Thyroid gland (tissue), 4 donors: ENCODE data around the gene MTERF1. TPM values are rescaled to one million over a fixed set of nuclear protein-coding genes. Genes with fewer than 3 reads are reported as not detected.

ENCODE experiments used
- DNase-seq, 2 donors: peaks; one replicate each; pipeline ENCODE4 v3.0.0-alpha.2; 2019
- H3K27ac ChIP-seq, 3 donors: fragments of 200-600 bp; sonication (generic); 1 replicate in 2 of 3; 2 replicates in 1 of 3; pipeline ENCODE4 v1.5.1; 2016 to 2019; ENCODE audit warnings: mild to moderate bottlenecking in 1 of 3, moderate library complexity in 1 of 3
- H3K27me3 ChIP-seq: fragments of 200-600 bp; sonication (generic); one replicate; pipeline ENCODE4 v1.5.1; 2019
- H3K36me3 ChIP-seq, 2 donors: fragments of 200-600 bp; sonication (generic); one replicate each; pipeline ENCODE4 v1.5.1; 2016 to 2019
- H3K4me1 ChIP-seq, 2 donors: fragments of 200-600 bp; sonication (generic); one replicate each; pipeline ENCODE4 v1.5.1; 2017 to 2019
- H3K4me3 ChIP-seq, 3 donors: fragments of 200-600 bp; sonication (generic); replicated peaks in 1 of 3; 1 replicate in 2 of 3; 2 replicates in 1 of 3; pipeline ENCODE4 v1.5.1; 2016; ENCODE audit warnings: mild to moderate bottlenecking in 1 of 3
- H3K9me3 ChIP-seq: fragments of 200-600 bp; sonication (generic); one replicate; pipeline ENCODE4 v1.5.1; 2017
- CTCF ChIP-seq, 6 experiments: fragments of 200-600 bp in 3 of 6; fragments of 450-650 bp in 3 of 6; sonication (generic) in 3 of 6; IDR thresholded peaks; one replicate each; pipeline ENCODE4 v1.5.1; 2016 to 2019; ENCODE audit warnings: antibody characterized with exemption in 6 of 6, mild to moderate bottlenecking in 2 of 6, inconsistent platforms in 1 of 6, moderate library complexity in 1 of 6
- POLR2A ChIP-seq, 2 donors: fragments of 450-650 bp; IDR thresholded peaks; one replicate each; pipeline ENCODE4 v1.6.1; 2017; ENCODE audit warnings: antibody characterized with exemption in 2 of 2, mild to moderate bottlenecking in 2 of 2, moderate library complexity in 1 of 2
- WGBS, 2 donors: methylation state at CpG; one replicate each; pipeline ENCODE4 v1.1.5; 2017; 5-methylcytosine and 5-hydroxymethylcytosine counted together
- intact Hi-C: fragments of 100-400 bp; cut with DNase I; formaldehyde crosslinking; loops from one replicate; pipeline ENCODE4 v1.15.1; 2023
- total RNA-seq, 4 donors: library from RNA; depleted of rRNA; stranded (reverse); fragments of >200 nt; gene quantifications; one replicate each; pipeline ENCODE4 v1.2.3, GENCODE V29; 2016

MTERF1 gene
- total RNA-seq, 4 donors from 2014 or later: 13.0 to 27.7 (median 21.5) TPM

- intact Hi-C loops: no loop called here
- TF ChIP-seq POLR2A (IDR thresholded peaks at IDR 0.05): no peak
- no peak for TF ChIP-seq CTCF (IDR thresholded peaks at IDR 0.05)
- no peaks in the 10 kb centered on the region for H3K9me3 ChIP-seq
- no peaks in the 10 kb centered on the region for H3K4me1 ChIP-seq
- no peak overlapping the region for H3K27ac ChIP-seq
- no peaks in the 10 kb centered on the region for H3K36me3 ChIP-seq
- no peak overlapping the region for H3K4me3 ChIP-seq
- no peaks in the 10 kb centered on the region for H3K27me3 ChIP-seq
- DNase-seq: no peak
- WGBS, 2 donors: 80 to 83% methylated on average over 1 of the region's 1 CpG
Observed at GRCh38 chr7:91918356-91918755, 37.9 kb upstream of the MTERF1 start.

GRCh38 chr7:91916051-91916440 is 35.5 kb upstream of the MTERF1 start:
- H3K4me3 ChIP-seq: no peak overlapping the region
- H3K27ac ChIP-seq: no peak overlapping the region
- H3K27me3 ChIP-seq: no peaks in the 10 kb centered on the region
- no peaks in the 10 kb centered on the region for H3K4me1 ChIP-seq
- no peaks in the 10 kb centered on the region for H3K36me3 ChIP-seq
- no peak for TF ChIP-seq CTCF (IDR thresholded peaks at IDR 0.05)
- TF ChIP-seq POLR2A (IDR thresholded peaks at IDR 0.05): no peak
- H3K9me3 ChIP-seq: no peaks in the 10 kb centered on the region
- intact Hi-C loops: no loop called here
- WGBS, 2 donors: 74 to 76% methylated on average over 1 of the region's 1 CpG
- DNase-seq: no peak

- no peaks in the 10 kb centered on the region for H3K4me1 ChIP-seq
- no peaks in the 10 kb centered on the region for H3K9me3 ChIP-seq
- no peak overlapping the region for H3K27ac ChIP-seq
- H3K27me3 ChIP-seq: no peaks in the 10 kb centered on the region
- 92 to 93% methylated on average over 3 of the region's 3 CpGs for WGBS, 2 donors
- no peak overlapping the region for H3K4me3 ChIP-seq
- no peak for DNase-seq
- no peak for TF ChIP-seq CTCF (IDR thresholded peaks at IDR 0.05)
- H3K36me3 ChIP-seq: no peaks in the 10 kb centered on the region
- intact Hi-C loops: no loop called here
Observed at GRCh38 chr7:91915401-91916050, 35.0 kb upstream of the MTERF1 start.

- no peaks in the 10 kb centered on the region for H3K4me1 ChIP-seq
- no peak for TF ChIP-seq CTCF (IDR thresholded peaks at IDR 0.05)
- TF ChIP-seq POLR2A (IDR thresholded peaks at IDR 0.05): no peak
- intact Hi-C loops: no loop called here
- H3K9me3 ChIP-seq: no peaks in the 10 kb centered on the region
- no peak overlapping the region for H3K4me3 ChIP-seq
- WGBS, 2 donors: 82 to 98% methylated on average over 2 of the region's 2 CpGs
- no peaks in the 10 kb centered on the region for H3K27me3 ChIP-seq
- H3K36me3 ChIP-seq: no peaks in the 10 kb centered on the region
- no peak for DNase-seq
- no peak overlapping the region for H3K27ac ChIP-seq
Observed at GRCh38 chr7:91913612-91914011, 33.1 kb upstream of the MTERF1 start.

- no peaks in the 10 kb centered on the region for H3K27me3 ChIP-seq
- no peaks in the 10 kb centered on the region for H3K9me3 ChIP-seq
- H3K4me1 ChIP-seq: no peaks in the 10 kb centered on the region
- intact Hi-C loops: no loop called here
- TF ChIP-seq POLR2A (IDR thresholded peaks at IDR 0.05) (no peak), CTCF (IDR thresholded peaks at IDR 0.05) (no peak)
- H3K36me3 ChIP-seq: no peaks in the 10 kb centered on the region
- no peak overlapping the region for H3K4me3 ChIP-seq
- H3K27ac ChIP-seq: no peak overlapping the region
- no peak for DNase-seq
Observed at GRCh38 chr7:91912494-91912893, 32.0 kb upstream of the MTERF1 start.
